ENCODE data around the gene PPM1N. TPM values are rescaled to one million over a fixed set of nuclear protein-coding genes. Genes with fewer than 3 reads are reported as not detected.

PPM1N gene
- total and polyA plus RNA-seq, 2 of the 13 experiments (the other 11 are each of a cell fraction or from before 2014, with no cell fraction given) = 0.31 to 1.8 TPM

- TF ChIP-seq ZNF646 (CRISPR knock-in tag; IDR thresholded peaks at IDR 0.05) (no peak), YEATS4 (CRISPR knock-in tag; IDR thresholded peaks at IDR 0.05; ENCODE audit: borderline replicate concordance) (no peak), ZNF746 (CRISPR knock-in tag; IDR thresholded peaks at IDR 0.05) (no peak), NFE2L1 (CRISPR knock-in tag; IDR thresholded peaks at IDR 0.05; ENCODE audit: borderline replicate concordance) (no peak), ZNF24 (IDR thresholded peaks at IDR 0.05) (0 out of 2 replicates have a peak, but pooled peaks have one; percentile 44), ZBTB7B (CRISPR knock-in tag; IDR thresholded peaks at IDR 0.05) (no peak), DBP (CRISPR knock-in tag; IDR thresholded peaks at IDR 0.05; ENCODE audit: not compliant biosample characterization) (no peak), PREB (CRISPR knock-in tag; IDR thresholded peaks at IDR 0.05) (no peak), PRMT3 (CRISPR knock-in tag; IDR thresholded peaks at IDR 0.05; ENCODE audit: borderline replicate concordance, low read depth) (no peak), IRF9 (CRISPR knock-in tag; IDR thresholded peaks at IDR 0.05; ENCODE audit: borderline replicate concordance) (no peak; the same call in 1 of the 2 replicates), LCORL (IDR thresholded peaks at IDR 0.05) (no peak), LCORL (CRISPR knock-in tag; IDR thresholded peaks at IDR 0.05) (no peak), BRCA1 (CRISPR knock-in tag; IDR thresholded peaks at IDR 0.05) (no peak), ZNF362 (CRISPR knock-in tag; IDR thresholded peaks at IDR 0.05; ENCODE audit: borderline replicate concordance) (no peak), TSC22D2 (CRISPR knock-in tag; IDR thresholded peaks at IDR 0.05; ENCODE audit: borderline replicate concordance) (no peak), ZSCAN21 (CRISPR knock-in tag; IDR thresholded peaks at IDR 0.05; ENCODE audit: borderline replicate concordance) (no peak), RORA (CRISPR knock-in tag; IDR thresholded peaks at IDR 0.05) (no peak), ZNF790 (CRISPR knock-in tag; IDR thresholded peaks at IDR 0.05; ENCODE audit: borderline replicate concordance) (no peak)
Observed at GRCh38 chr19:45467456-45468158, 30.6 kb upstream of the PPM1N start, which contains the start of gene FOSB (continued).
